Measurements from ENCODE around the gene CAMKK2.
"Not testable (repeated sequence)": the region's sequence is repeated elsewhere in the genome, so short reads cannot be mapped to it uniquely, and the experiment has no call there.

CAMKK2 gene

GRCh38 chr12:121296618-121297434 lies at the start of gene CAMKK2:
CAMKK2 (minus strand) TSS chr12:121296709; CDS start chr12:121274526, 22,183 bp downstream.
- peak; percentile 80 for DNase-seq

DNA sequence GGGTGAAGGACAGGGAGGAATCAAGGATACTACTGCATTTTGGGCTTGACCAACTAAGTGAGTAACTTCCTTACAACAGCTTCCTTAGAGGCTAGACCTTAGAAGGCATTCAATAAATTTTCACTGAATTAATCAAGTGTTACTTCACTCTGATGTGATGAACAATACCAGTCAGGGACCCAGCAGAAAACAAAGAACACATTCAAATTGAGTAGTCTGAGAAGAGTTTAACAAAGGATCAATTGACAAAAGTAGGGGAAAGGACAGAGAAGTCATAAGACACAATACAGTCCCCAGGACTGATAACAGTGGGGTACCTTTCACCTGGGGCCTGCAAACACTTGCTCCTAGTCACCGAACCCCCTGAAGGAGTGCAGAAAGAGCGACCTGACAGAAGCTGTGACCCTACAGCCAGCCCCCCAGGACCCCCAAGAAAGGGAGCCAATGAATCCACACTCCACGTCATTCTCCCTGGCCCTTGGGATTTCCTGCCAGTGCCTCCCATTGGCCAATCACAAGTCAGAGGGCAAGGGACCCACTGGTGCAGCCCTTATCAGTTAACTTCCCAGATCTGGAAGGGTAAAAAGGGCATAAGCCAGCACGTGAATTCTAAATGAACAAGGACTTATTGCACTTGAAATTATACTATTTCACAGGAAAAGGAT lies 48.8 kb upstream of the CAMKK2 start:
- no peak for DNase-seq

- no peak for DNase-seq
Measured at GRCh38 chr12:121344506-121344905, 48.0 kb upstream of the CAMKK2 start.

- no peak for DNase-seq
Measured at GRCh38 chr12:121337416-121337815, 40.9 kb upstream of the CAMKK2 start.

DNA sequence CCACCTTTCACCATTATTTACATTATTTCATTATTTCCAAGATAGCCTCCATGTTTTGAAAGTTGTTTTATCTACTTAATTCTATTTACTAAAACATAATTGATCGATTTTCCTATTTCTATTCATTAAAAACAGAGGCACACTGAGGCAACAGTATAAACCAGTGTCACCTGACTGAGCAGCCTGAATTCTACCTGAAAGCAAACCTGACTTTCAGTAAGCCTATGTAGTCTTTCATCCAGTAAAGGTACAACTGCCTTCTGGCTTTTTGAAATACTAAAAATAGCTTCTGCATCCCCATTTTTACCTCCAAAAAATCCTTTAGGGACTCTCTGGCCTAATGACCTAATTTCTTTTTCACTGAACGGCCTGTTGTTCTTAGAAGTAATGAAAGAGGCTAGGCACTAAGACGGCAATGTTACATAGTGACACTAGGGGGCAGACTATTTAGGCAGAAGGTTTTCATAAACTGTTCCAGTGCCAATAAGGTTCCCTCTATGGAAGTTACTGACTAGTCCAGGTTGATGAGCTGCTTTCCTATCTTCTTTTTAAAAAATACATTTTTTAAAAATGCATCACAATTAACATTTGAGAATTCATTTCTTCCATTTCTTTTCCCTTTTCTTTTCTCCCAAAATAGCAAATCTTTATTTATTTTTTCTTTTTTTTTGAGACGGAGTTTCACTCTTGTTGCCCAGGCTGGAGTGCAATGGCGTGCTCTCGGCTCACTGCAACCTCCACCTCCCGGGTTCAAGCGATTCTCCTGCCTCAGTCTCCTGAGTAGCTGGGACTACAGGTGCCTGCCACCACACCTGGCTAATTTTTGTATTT lies 38.2 kb upstream of the CAMKK2 start:
- peak; percentile 84 for DNase-seq

DNA sequence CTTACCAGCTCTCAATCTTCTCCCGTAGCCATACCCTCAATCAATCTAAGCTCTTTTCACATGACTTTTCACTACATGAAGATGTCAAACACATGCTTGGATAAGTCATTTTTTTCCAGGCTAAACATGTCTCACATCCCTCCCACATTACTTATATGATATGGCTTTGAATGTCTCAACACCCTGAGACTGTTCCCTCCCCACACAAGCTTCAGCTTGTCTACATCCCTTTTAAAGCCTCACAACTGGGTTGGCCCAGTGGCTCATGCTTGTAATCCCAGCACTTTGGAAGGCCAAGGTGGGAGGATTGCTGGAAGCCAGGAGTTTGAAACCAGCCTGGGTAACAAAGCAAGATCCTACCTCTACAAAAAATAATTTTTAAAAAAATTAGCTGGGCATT lies 37.2 kb upstream of the CAMKK2 start:
- no peak for DNase-seq

GRCh38 chr12:121331248-121331647 lies 34.7 kb upstream of the CAMKK2 start:
- DNase-seq: no peak

- DNase-seq: no peak
Measured at GRCh38 chr12:121330692-121331091, 34.2 kb upstream of the CAMKK2 start.

DNA sequence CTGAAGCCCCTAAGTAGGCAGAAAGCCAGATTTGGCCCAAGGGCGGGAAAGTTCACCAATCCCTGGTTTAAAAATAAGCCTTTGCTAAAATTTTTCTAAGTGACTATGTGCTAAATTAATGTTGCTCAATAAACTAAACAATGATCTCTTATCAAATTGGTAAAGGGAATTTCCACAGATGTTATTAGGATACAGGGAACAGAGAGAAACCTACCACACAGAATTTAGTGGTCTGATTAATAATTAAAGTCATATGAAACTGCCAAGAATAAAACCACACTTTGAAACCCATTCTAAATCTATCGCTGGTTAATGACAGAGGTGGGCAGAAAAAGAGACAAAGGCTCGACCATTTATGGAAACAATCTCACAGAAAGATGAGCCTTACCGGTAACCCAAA lies 33.7 kb upstream of the CAMKK2 start:
- no peak for DNase-seq

- DNase-seq: no peak
Measured at GRCh38 chr12:121328620-121329019, 32.1 kb upstream of the CAMKK2 start.

DNA sequence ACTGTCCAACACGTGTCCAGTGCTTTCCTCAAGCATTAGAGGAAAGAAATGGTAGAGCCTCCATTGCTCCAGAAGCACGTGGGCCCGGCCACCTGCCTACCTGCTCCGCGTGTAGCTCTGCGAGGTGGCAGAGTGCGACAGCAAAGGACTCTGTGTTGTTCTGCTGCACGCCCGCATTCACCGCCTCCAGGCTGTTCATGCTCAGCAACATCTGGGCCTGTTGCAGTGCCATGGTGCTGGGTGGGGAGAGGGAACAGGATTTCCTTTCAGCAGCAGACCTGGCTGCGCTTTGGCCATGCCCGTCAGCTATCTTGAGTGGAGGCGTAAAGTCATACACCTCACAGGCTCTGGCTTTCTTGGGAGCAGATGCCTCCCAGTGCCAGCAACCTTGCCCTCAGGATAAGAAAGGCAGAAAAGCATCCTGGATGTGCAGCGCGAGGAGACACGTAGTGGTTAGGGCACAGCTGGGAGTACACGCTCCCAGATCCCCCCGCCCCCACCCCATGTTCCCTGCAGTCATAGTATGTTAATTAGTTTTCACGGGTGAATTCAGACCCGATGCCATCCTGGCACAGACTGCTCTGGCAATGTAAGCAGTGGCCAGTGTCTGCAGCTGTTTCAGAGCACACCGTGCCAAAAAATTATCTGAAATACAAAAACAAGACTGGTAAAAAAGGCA lies 30.6 kb upstream of the CAMKK2 start:
- no peak for DNase-seq

DNA sequence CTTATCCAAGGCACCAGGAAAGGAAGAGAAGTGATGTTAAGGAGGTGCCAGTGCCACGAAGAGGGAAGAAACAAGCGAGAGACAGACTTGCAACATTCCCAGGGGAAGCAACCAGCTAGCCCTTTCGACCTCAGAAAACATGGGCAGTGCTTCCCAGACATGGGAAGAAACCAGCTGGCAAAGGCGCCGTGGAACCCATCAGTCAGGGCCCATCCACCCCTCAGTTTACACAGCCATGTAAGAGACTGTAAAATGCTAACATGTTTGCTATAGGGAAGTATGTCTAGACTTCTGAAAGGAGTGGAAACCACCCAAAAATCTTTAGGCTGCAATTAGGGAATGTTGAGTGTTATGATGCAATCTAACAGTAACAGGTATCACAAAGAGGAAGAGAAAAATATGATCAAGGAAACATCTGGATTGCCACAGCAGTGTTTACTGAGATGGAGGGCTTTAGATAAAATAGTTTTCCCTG lies 29.4 kb upstream of the CAMKK2 start:
- no peak for DNase-seq

GRCh38 chr12:121323908-121324307 lies 27.4 kb upstream of the CAMKK2 start:
- DNase-seq: no peak

- no peak for DNase-seq
Measured at GRCh38 chr12:121318121-121318520, 21.6 kb upstream of the CAMKK2 start.

DNA sequence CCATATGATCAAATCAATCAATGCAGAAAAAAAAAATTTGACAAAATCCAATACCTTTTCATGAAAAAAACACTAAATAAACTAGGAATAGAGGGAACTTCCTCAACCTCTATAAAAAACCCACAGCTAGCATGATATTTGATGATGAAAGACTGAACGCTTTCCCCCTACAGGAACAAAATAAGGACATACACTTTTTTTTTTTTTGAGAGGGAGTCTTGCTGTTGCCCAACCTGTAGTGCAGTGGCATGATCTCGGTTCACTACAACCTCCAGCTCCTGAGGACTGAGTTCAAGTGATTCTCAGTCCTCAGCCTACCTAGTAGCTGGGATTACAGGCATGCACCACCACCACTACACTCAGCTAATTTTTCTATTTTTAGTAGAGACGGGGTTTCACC lies 17.9 kb upstream of the CAMKK2 start:
- DNase-seq: no peak

GRCh38 chr12:121310231-121310630 lies 13.7 kb upstream of the CAMKK2 start:
- DNase-seq: not testable (repeated sequence)

DNA sequence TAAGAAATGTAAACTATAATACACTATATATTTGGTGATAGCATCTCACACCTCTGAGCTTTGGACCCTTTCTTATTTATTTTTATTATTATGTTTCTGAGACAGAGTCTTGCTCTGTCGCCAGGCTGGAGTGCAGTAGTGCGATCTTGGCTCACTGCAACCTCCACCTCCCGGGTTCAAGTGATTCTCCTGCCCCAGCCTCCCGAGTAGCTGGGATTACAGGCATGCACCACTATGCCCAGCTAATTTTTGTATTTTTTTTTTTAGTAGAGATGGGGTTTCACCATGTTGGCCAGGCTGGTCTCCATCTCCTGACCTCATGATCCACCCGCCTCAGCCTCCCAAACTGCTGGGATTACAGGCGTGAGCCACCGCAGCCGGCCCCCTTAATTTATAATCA lies 10.9 kb upstream of the CAMKK2 start:
- DNase-seq: not testable (repeated sequence)

DNA sequence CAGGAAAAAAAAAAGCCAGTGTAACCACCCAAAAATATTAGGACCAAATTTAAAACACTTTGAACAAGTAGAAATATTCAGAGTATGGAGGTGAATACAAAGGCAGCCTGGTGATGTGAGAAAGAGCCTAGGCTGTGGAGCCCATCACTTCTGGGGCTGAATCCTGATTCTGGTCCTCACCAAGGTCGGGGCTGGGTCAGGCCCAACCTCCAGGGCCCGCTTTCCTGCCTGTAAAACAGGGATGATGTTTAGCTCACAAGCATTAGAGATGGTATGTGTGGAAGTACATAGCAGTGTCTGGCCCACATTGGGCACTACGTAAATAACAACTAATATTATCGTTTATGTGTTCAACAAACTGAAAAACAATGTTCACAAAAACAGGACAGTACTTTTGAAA lies 7.8 kb upstream of the CAMKK2 start:
- DNase-seq: no peak

- DNase-seq: no peak
Measured at GRCh38 chr12:121301876-121302275, 5.4 kb upstream of the CAMKK2 start.

GRCh38 chr12:121300083-121300819 lies 3.7 kb upstream of the CAMKK2 start:
- no peak for DNase-seq

- no peak for DNase-seq
Measured at GRCh38 chr12:121299662-121300061, 3.2 kb upstream of the CAMKK2 start.

DNA sequence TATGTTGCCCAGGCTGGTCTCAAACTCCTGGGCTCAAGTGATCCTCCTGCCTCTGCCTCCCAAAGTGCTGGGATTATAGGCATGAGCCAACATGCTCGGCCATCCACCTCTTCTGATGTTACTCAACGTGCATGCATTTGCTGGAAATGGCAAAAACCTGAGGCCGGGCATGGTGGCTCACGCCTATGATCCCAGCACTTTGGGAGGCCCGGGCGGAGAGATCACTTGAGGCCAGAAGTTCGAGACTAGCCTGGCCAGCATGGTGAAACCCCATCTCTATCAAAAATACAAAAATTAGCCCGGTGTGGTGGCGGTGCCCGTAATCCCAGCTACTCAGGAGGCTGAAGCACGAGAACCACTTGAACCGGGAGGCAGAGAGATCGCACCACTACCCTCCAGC lies 1.9 kb upstream of the CAMKK2 start:
- not testable (repeated sequence) for DNase-seq

All from HCEC 1CT (cell line).